Nasal cavity respiratory epithelium epithelial cell of viscerocranial mucosa (primary cell): Measurements from ENCODE around the gene PRDX6. TPM values are rescaled to one million over a fixed set of nuclear protein-coding genes. Genes with fewer than 3 reads are reported as not detected.

Source experiments
- total RNA-seq: library from RNA; depleted of rRNA; stranded (reverse); fragments of >200 nt; gene quantifications from 2 replicates; pipeline ENCODE4 v1.2.3, GENCODE V29; 2014

PRDX6 gene, protein sequence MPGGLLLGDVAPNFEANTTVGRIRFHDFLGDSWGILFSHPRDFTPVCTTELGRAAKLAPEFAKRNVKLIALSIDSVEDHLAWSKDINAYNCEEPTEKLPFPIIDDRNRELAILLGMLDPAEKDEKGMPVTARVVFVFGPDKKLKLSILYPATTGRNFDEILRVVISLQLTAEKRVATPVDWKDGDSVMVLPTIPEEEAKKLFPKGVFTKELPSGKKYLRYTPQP
- 150 and 155 TPM in 2 replicates for total RNA-seq

DNA sequence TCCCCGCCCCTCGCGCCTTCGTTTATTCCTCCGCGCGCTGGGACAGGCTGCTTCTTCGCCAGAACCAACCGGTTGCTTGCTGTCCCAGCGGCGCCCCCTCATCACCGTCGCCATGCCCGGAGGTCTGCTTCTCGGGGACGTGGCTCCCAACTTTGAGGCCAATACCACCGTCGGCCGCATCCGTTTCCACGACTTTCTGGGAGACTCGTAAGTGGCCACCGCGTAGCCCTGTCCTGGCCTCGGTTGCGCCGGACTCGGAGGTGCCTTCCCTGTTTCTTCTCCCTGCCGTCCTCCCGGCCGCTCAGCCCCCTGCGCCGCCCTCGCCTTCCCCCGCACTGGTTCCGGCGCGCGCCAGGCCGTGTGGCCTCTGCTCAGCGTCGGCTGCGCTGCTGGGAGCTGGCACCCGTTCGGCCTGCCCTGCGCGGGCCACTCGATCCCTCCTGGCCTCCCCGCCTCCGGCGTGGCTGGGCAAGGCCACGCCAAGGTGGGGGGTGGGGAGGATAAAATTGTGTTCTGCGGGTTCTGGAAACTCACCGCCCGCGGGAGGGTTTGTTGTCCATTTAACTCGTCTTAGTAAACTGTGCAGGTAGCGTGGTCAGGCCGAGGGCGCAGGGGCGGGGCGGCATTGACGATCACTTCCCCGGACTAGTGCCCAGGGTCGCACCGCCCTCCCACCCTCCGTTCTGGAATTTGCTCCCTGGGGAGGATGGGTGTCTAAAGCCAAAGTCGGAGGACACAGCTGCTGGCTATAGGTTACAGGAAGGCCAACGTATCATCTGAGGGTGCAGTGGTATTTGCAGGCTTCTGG lies at the start of gene PRDX6:
PRDX6 (plus strand) TSS at position 50 of the 808 bp plus-strand sequence; CDS start at position 113, 63 bp downstream.

Other genes with a start within 250 kb of the PRDX6 start
- gene SLC9C2, start 125.7 kb downstream of the PRDX6 start, total RNA-seq, result under 0.01 TPM in 1 of 2 replicates, not detected in the other
- not detected in 2 replicates for gene TEX50, start 158.0 kb downstream of the PRDX6 start, total RNA-seq
- 0.28 TPM in 1 of 2 replicates, not detected in the other for gene ANKRD45, start 192.5 kb downstream of the PRDX6 start, total RNA-seq
- 42.0 and 52.3 TPM in 2 replicates for gene KLHL20, start 237.6 kb downstream of the PRDX6 start, total RNA-seq